Camera-type eye (tissue), 1 donor: ENCODE results near the gene OR2T8. TPM values are rescaled to one million over a fixed set of nuclear protein-coding genes. Genes with fewer than 3 reads are reported as not detected.

Source experiments
- total RNA-seq: library from RNA; depleted of rRNA; stranded (reverse); fragments of >200 nt; gene quantifications from one replicate; pipeline ENCODE4 v1.2.3, GENCODE V29; 2014

Gene OR2T8, protein sequence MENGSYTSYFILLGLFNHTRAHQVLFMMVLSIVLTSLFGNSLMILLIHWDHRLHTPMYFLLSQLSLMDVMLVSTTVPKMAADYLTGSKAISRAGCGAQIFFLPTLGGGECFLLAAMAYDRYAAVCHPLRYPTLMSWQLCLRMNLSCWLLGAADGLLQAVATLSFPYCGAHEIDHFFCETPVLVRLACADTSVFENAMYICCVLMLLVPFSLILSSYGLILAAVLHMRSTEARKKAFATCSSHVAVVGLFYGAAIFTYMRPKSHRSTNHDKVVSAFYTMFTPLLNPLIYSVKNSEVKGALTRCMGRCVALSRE
- total RNA-seq = not detected

DNA sequence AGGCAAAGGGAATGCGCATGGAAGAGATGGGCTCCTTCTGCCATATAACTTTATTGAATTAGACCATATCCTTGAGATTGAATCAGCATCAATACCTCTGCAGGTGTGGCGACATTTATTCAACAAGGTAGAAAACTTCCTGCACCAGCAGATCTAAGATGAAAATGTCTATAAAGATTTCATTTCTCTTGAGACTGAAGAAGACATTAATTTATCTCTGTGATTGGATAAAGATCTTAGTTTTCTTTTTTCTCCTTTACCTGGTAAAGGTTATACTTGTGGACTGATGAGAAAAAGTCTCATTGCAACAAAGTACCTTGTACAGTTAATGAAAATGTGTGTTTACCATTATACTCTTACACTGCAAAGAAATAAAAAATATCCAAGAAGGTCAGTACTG lies at the start of gene OR2T8:
Gene OR2T8, plus strand, starts transcription at position 301 of the 400 bp plus-strand sequence. CDS start 766 bp downstream, outside the sequence.

DNA sequence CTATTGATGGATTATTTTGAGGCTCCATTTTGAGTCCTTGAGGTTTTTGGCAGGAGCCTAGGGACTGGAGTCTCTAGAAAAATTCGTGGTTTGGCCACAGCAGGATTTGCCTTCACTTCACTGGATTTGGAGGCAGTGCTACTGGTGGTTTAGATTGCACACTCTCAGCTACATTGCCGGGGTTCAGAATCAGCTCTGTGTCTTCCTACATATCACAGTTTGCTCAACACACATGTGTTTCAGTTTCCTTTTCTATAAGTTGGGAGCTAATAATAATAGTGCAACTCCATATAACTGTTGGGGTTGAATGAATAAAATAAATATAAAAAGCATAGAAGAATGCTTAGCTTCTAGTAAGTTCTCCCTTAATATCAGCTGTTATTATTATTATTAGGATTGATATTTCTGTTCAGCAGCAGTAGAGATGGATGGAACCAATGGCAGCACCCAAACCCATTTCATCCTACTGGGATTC lies 24.9 kb upstream of the OR2T8 start, which contains the start of gene OR2W3:
Gene OR2W3, plus strand, starts transcription at position 425 of the 475 bp plus-strand sequence. Its CDS starts 0 bp downstream, at position 425.

DNA sequence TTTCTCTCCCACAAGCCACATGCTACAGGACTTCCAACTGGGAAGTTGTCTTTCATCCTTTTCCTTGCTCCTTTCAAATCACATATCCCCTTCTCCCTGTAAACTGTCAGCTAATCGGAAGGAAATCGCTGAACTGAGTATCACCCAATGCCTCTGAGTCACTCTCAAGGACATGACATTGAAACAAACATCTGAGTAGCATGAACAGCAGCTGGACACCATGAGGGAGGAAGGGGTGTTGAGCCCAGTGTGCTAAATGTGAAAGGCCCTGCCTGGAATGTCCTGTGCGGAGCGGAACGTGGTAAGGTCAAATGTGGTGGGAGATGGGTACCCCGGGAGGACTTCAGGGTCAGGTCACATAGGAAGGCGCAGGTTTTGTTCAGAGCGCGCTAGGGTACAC lies 4.8 kb downstream of the OR2T8 start, which contains the start of gene OR2AJ1:
Gene OR2AJ1, plus strand, starts transcription at position 22 of the 400 bp plus-strand sequence. CDS start 8,880 bp downstream, outside the sequence.

DNA sequence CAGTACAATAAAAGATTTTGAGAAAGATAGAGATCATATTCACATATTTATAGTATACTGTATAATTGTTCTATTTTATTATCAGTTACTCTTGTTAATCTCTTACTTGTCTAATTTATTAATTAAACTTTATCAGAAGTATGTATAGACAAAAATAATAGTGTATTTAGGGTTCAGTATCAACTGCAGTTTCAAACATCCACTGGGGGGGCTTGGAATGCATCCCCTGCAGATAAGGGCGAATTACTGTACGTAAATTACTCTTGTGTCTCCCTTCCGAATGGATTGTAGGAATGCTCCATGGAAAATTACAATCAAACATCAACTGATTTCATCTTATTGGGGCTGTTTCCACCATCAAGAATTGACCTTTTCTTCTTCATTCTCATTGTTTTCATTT lies 28.5 kb downstream of the OR2T8 start, which contains the start of gene OR2L8:
Gene OR2L8, plus strand, starts transcription at position 301 of the 400 bp plus-strand sequence. Its CDS starts 0 bp downstream, at position 301.

DNA sequence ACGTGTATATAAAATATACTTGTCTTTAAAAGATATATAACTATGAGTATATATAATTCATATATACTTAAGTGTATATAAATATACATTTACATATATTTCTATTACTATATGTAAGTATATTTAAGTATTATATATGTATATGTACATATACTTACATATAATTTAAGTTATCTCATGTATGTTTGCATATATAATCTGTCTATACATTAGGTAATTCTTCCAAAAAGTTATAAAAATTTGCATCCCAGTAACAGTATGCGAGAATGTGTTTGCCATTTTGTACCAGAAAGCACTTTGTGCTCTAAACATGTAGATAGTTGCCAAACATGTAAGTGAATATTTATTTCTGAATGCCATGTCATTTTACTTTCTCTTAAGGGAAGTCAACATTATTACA lies 44.9 kb downstream of the OR2T8 start, which contains the start of gene OR2AK2:
Gene OR2AK2, plus strand, starts transcription at position 301 of the 400 bp plus-strand sequence. CDS start 144 bp downstream, outside the sequence.

Other genes with a start within 250 kb of the OR2T8 start
- gene OR13G1, start 240.5 kb upstream of the OR2T8 start, total RNA-seq = not detected
- not detected for gene OR6F1, start 203.6 kb upstream of the OR2T8 start, total RNA-seq
- not detected for gene OR14K1, start 181.6 kb upstream of the OR2T8 start, total RNA-seq
- not detected for gene OR14A2, start 172.1 kb upstream of the OR2T8 start, total RNA-seq
- gene OR1C1, start 159.7 kb upstream of the OR2T8 start, total RNA-seq = not detected
- gene OR14A16, start 96.1 kb upstream of the OR2T8 start, total RNA-seq = not detected
- not detected for gene OR11L1, start 78.4 kb upstream of the OR2T8 start, total RNA-seq
- 7.0 TPM for gene TRIM58, start 63.1 kb upstream of the OR2T8 start, total RNA-seq
- gene OR2W3, start 24.7 kb upstream of the OR2T8 start, total RNA-seq = 0.44 TPM
- gene OR2AJ1, start 4.6 kb downstream of the OR2T8 start, total RNA-seq = not detected
- not detected for gene OR2L8, start 28.6 kb downstream of the OR2T8 start, total RNA-seq
- gene OR2AK2, start 45.0 kb downstream of the OR2T8 start, total RNA-seq = not detected
- gene OR2L5, start 93.4 kb downstream of the OR2T8 start, total RNA-seq = 0.44 TPM
- gene OR2L2, start 109.8 kb downstream of the OR2T8 start, total RNA-seq = 0.88 TPM
- gene OR2L3, start 126.6 kb downstream of the OR2T8 start, total RNA-seq = 0.33 TPM
- 0.71 TPM for gene OR2L13, start 174.9 kb downstream of the OR2T8 start, total RNA-seq
- not detected for gene OR2M5, start 224.9 kb downstream of the OR2T8 start, total RNA-seq